Sigmoid colon (tissue), 7 donors: ENCODE results near the gene CDKL5. TPM values are rescaled to one million over a fixed set of nuclear protein-coding genes. Genes with fewer than 3 reads are reported as not detected.

Experiments
- DNase-seq: peaks from one replicate; pipeline ENCODE4 v3.0.0-alpha.2; 2019
- H3K27ac ChIP-seq, 4 donors: fragments of 200-600 bp; sonication (generic); one replicate each; pipeline ENCODE4 v1.5.1; 2016 to 2019; ENCODE audit warnings: mild to moderate bottlenecking in 1 of 4
- H3K27me3 ChIP-seq, 3 donors: fragments of 200-600 bp; sonication (generic); one replicate each; pipeline ENCODE4 v1.5.1; 2019; ENCODE audit warnings: mild to moderate bottlenecking in 1 of 3
- H3K36me3 ChIP-seq, 4 donors: fragments of 200-600 bp; sonication (generic); one replicate each; pipeline ENCODE4 v1.5.1; 2016 to 2019
- H3K4me1 ChIP-seq, 4 donors: fragments of 200-600 bp; sonication (generic); one replicate each; pipeline ENCODE4 v1.5.1; 2017 to 2019
- H3K4me3 ChIP-seq, 4 donors: fragments of 200-600 bp; sonication (generic); one replicate each; pipeline ENCODE4 v1.5.1; 2017 to 2019; ENCODE audit warnings: mild to moderate bottlenecking in 2 of 4, moderate library complexity in 1 of 4
- H3K9me3 ChIP-seq, 4 donors: fragments of 200-600 bp in 3 of 4; sonication (generic) in 3 of 4; one replicate each; pipeline versions ENCODE4 v1.5.1 to v1.6.1; 2013 to 2019
- CTCF ChIP-seq, 4 experiments: fragments of 450-650 bp in 3 of 4; fragments of 200-600 bp in 1 of 4; IDR thresholded peaks; one replicate each; pipeline ENCODE4 v1.5.1; 2016 to 2019; ENCODE audit warnings: antibody characterized with exemption in 4 of 4, mild to moderate bottlenecking in 3 of 4, moderate library complexity in 2 of 4
- EP300 ChIP-seq, 4 donors: sonication (generic); formaldehyde crosslinking; IDR thresholded peaks; one replicate each; pipeline ENCODE4 v1.6.1; 2017; ENCODE audit warnings: antibody characterized with exemption in 4 of 4
- POLR2A ChIP-seq, 2 donors: fragments of 450-650 bp; IDR thresholded peaks; one replicate each; pipeline ENCODE4 v1.6.1; 2016; ENCODE audit warnings: antibody characterized with exemption in 2 of 2, mild to moderate bottlenecking in 2 of 2, moderate library complexity in 2 of 2
- POLR2AphosphoS5 ChIP-seq, 4 donors: sonication (generic); formaldehyde crosslinking; IDR thresholded peaks; one replicate each; pipeline ENCODE4 v1.6.1; 2017; ENCODE audit warnings: antibody characterized with exemption in 4 of 4
- WGBS, 2 donors: extraction: QIAGEN DNeasy Blood & Tissue Kit; methylation state at CpG; one replicate each; pipeline ENCODE4 v1.1.7; 2013; 5-methylcytosine and 5-hydroxymethylcytosine counted together
- intact Hi-C: fragments of 100-400 bp; cut with DNase I; formaldehyde crosslinking; loops from one replicate; pipeline ENCODE4 v1.15.1; 2023
- polyA plus RNA-seq, 3 donors: library from polyadenylated mRNA; stranded (reverse); fragments of 200-250 nt; gene quantifications; one replicate each; pipeline ENCODE4 v1.2.3, GENCODE V29; 2013
- total RNA-seq, 4 donors: library from RNA; depleted of rRNA; stranded (reverse); fragments of >200 nt; gene quantifications; one replicate each; pipeline ENCODE4 v1.1.0, GENCODE V29; 2016
- donor health status: healthy with polysubstance abuse.
- donor health status: Bipolar disorder and iron deficiency.
- donor health status: healthy.

Gene CDKL5
- total and polyA plus RNA-seq, 7 donors = 0.46 to 8.9 (median 5.2) TPM

GRCh38 chrX:18548996-18549395 lies 123.6 kb downstream of the CDKL5 start:
- WGBS, 2 donors = 89 to 92% methylated on average over 3 of the region's 3 CpGs

DNA sequence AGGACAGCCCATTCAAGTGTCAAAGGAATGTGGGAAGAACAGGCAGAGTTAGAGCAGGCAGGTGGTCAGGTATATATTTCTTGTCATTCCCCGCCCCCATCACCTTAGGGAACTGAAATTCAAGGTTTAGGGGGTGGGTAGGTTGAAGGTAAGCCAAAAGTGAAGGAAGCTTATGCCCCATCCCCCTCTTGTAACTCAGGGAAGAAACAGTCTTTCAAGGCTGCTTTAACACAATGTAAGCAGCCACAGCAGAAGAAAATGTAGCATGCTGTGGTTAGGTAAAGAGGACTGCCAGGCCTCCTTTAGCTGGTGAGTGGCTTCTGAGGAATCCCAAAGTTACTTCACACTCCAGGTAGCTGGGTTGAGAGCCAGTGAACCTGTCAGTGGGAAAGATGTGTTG lies 124.2 kb downstream of the CDKL5 start:
- no peaks in the 10 kb centered on the region for H3K27me3 ChIP-seq
- no peaks in the 10 kb centered on the region for H3K9me3 ChIP-seq
- TF ChIP-seq POLR2A (IDR thresholded peaks at IDR 0.05) = no peak
- H3K4me1 ChIP-seq = no peaks in the 10 kb centered on the region
- H3K36me3 ChIP-seq = no peaks in the 10 kb centered on the region
- WGBS, 2 donors = 84 to 100% methylated on average over 1 of the region's 1 CpG
- intact Hi-C loops = no loop called here
- H3K4me3 ChIP-seq = no peak overlapping the region
- DNase-seq = no peak
- H3K27ac ChIP-seq = no peak overlapping the region

More at GRCh38 chrX:18548996-18549395, 123.6 kb downstream of the CDKL5 start:
- no peak for DNase-seq
- no peak for TF ChIP-seq POLR2AphosphoS5 (IDR thresholded peaks at IDR 0.05)
- no peak for TF ChIP-seq CTCF (IDR thresholded peaks at IDR 0.05)
- TF ChIP-seq EP300 (IDR thresholded peaks at IDR 0.05) = no peak
- no peak for TF ChIP-seq POLR2A (IDR thresholded peaks at IDR 0.05)
- intact Hi-C loops = no loop called here
- no peaks in the 10 kb centered on the region for H3K27me3 ChIP-seq
- H3K9me3 ChIP-seq = no peaks in the 10 kb centered on the region
- H3K36me3 ChIP-seq = no peaks in the 10 kb centered on the region
- no peak overlapping the region for H3K27ac ChIP-seq
- H3K4me1 ChIP-seq = no peaks in the 10 kb centered on the region
- no peak overlapping the region for H3K4me3 ChIP-seq

GRCh38 chrX:18557879-18558278 lies 132.5 kb downstream of the CDKL5 start:
- Histone ChIP-seq H3K4me3 (no peak overlapping the region), H3K9me3 (no peaks in the 10 kb centered on the region), H3K36me3 (no peaks in the 10 kb centered on the region), H3K27me3 (no peaks in the 10 kb centered on the region), H3K4me1 (no peaks in the 10 kb centered on the region), H3K27ac (no peak overlapping the region)
- no peak for DNase-seq
- TF ChIP-seq CTCF (IDR thresholded peaks at IDR 0.05) (no peak), POLR2A (IDR thresholded peaks at IDR 0.05) (no peak), EP300 (IDR thresholded peaks at IDR 0.05) (no peak), POLR2AphosphoS5 (IDR thresholded peaks at IDR 0.05) (no peak)
- intact Hi-C loops = no loop called here
- WGBS, 2 donors = 26 to 70% methylated on average over 1 of the region's 1 CpG

GRCh38 chrX:18558799-18559198 lies 133.4 kb downstream of the CDKL5 start:
- TF ChIP-seq EP300 (IDR thresholded peaks at IDR 0.05) (no peak), CTCF (IDR thresholded peaks at IDR 0.05) (no peak), POLR2AphosphoS5 (IDR thresholded peaks at IDR 0.05) (no peak), POLR2A (IDR thresholded peaks at IDR 0.05) (no peak)
- Histone ChIP-seq H3K27me3 (no peaks in the 10 kb centered on the region), H3K9me3 (no peaks in the 10 kb centered on the region), H3K4me3 (no peak overlapping the region), H3K4me1 (no peaks in the 10 kb centered on the region), H3K36me3 (no peaks in the 10 kb centered on the region), H3K27ac (no peak overlapping the region)
- 84 to 96% methylated on average over 3 of the region's 3 CpGs for WGBS, 2 donors
- no peak for DNase-seq
- intact Hi-C loops = no loop called here

GRCh38 chrX:18561020-18561419 lies 135.6 kb downstream of the CDKL5 start:
- no peaks in the 10 kb centered on the region for H3K27me3 ChIP-seq
- H3K36me3 ChIP-seq = no peaks in the 10 kb centered on the region
- H3K4me1 ChIP-seq = no peaks in the 10 kb centered on the region
- intact Hi-C loops = no loop called here
- no peak for TF ChIP-seq POLR2AphosphoS5 (IDR thresholded peaks at IDR 0.05)
- TF ChIP-seq CTCF (IDR thresholded peaks at IDR 0.05) = no peak
- no peak for TF ChIP-seq EP300 (IDR thresholded peaks at IDR 0.05)
- no peak for TF ChIP-seq POLR2A (IDR thresholded peaks at IDR 0.05)
- H3K27ac ChIP-seq = no peak overlapping the region
- no peak for DNase-seq
- 98 to 100% methylated on average over 1 of the region's 1 CpG for WGBS, 2 donors
- no peak overlapping the region for H3K4me3 ChIP-seq
- no peaks in the 10 kb centered on the region for H3K9me3 ChIP-seq
